ENCODE measurements around the gene RAPGEF2.

DNA sequence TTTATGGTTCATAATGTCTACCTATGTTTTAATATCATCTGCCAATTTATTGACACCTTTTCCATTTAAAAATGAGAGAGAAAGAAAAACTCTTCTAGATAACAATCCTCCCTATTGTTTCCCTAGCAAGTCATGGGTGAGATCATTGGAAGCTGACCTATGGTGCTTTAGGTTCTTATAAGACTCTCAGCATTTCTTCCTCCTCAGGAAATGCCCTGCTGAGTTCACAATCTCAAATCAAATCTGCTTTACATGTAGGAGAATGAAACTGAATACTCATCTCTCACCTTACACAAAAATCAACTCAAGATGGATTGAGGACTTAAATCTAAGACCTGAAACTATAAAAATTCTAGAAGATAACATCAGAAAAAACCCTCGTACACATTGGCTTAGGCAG, 267.4 kb downstream of the RAPGEF2 start:
- no peak for TF ChIP-seq CTCF (IDR thresholded peaks at IDR 0.05)
- no peak for TF ChIP-seq ZFX (IDR thresholded peaks at IDR 0.05; ENCODE audit: borderline replicate concordance)

All from 22Rv1 (cell line).